Activated CD8-positive, alpha-beta memory T cell treated with anti-CD3 and anti-CD28 coated beads, Interleukin-2, amount 50 U/mL, for 1 hour (primary cell): ENCODE data around the gene ZNF664.

Source experiments
- DNase-seq: peaks from one replicate; pipeline ENCODE4 v3.0.0-alpha.2; 2020; ENCODE audit errors: extremely low read depth

ZNF664 gene

GRCh38 chr12:123958876-123959275, 14.1 kb upstream of the ZNF664 start:
- DNase-seq, result no peak

GRCh38 chr12:123960029-123960735, 12.8 kb upstream of the ZNF664 start:
- DNase-seq, result no peak

GRCh38 chr12:123960856-123961255, 12.2 kb upstream of the ZNF664 start:
- no peak for DNase-seq

DNA sequence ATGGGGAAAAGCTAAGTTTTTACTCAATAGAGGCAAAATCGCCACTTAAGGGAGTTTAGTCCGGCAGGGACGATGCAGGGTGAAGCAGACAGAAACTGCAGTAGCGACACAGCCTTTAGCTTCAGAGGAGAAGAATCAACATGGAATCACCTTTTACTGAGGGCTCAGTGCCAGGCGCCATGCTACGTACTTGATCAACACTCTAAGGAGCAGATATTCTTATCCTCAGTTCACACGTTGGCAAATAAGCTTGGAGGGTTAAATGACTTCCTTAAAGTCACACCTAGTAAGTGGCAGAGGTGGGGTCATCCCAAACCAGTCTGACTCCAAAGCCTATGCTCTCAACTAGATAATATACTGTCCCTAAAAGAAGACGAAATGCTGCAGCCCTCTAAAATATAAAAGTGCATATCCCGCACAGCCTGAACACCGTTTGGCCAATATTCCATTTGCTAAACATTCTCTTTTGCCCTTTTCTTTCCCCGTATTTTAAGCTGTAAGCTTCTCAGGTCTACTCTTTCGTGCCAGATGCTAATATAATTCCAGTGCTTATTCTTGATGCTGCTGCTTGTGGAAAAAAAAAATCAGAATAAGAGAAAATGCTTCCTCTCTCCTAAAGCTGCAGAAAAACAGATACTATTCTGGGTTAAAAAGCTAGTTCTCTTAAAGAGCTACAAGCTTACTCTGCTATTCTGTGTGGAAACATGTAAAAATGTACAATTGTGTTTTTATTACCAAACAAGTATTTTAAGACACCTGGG, 11.2 kb upstream of the ZNF664 start:
- DNase-seq, result no peak

GRCh38 chr12:123962513-123962912, 10.5 kb upstream of the ZNF664 start:
- no peak for DNase-seq

DNA sequence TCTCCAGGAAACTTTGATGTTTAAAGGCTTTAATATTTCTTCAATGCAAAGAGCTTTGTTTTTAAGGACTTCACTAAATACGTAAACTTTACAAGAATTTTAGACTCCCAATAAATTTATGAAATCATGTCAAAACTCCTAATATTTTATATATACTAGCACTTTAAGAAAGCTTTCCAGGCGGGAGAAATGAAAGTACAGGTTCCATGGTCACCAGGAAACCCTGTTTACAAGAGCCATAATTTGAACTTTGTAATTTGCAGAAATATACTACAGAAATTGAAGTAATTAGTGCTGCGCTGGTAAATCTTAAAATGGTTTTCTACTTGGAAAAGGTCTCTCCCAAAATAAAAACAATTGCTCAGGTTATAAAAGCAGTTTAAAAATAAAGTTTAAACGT, 9.2 kb upstream of the ZNF664 start:
- no peak for DNase-seq

DNA sequence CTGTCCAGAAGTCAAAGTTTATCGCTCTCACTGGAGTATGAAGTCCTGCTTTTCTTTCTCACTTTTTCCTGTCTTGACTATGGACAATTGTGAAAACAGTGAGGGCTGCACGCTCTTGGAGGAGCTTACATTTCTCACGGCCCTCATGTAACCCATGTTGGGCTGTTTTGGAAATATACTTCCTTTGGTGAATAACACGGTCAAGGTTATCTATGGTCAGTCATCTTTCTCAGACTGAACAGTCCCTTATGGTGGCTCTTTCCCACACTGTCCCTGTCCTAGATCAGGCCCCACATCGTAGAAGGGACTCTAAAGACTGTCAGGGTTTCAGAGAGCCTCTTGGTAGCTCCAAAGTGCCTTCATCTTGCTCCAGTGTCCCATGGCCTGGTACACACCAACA, 7.6 kb upstream of the ZNF664 start:
- no peak for DNase-seq

GRCh38 chr12:123966596-123966995, 6.4 kb upstream of the ZNF664 start:
- DNase-seq, result no peak

DNA sequence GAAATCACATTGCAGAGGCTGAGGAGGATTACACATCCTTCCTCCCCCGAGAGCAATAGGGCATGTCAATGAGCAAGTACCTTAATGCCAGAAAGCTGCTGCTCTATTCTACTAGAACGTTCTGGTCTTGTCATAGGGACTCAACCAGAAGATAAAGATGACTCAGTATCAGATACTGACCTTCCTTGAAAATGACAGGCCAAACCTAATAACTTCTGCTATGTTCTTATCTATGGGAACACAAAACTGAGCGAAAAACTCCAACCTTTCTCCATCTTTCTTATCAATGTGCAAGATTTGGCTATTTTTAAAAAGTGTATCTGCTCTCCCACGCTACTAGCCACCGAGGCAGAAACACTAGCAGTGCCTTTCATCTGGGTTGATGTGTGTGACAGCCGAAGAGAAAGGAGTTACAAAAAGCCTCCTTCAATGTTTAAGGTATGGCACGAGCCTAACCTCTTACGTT, 5.9 kb upstream of the ZNF664 start:
- no peak for DNase-seq

GRCh38 chr12:123971449-123971769, 1.6 kb upstream of the ZNF664 start:
- DNase-seq, result no peak

DNA sequence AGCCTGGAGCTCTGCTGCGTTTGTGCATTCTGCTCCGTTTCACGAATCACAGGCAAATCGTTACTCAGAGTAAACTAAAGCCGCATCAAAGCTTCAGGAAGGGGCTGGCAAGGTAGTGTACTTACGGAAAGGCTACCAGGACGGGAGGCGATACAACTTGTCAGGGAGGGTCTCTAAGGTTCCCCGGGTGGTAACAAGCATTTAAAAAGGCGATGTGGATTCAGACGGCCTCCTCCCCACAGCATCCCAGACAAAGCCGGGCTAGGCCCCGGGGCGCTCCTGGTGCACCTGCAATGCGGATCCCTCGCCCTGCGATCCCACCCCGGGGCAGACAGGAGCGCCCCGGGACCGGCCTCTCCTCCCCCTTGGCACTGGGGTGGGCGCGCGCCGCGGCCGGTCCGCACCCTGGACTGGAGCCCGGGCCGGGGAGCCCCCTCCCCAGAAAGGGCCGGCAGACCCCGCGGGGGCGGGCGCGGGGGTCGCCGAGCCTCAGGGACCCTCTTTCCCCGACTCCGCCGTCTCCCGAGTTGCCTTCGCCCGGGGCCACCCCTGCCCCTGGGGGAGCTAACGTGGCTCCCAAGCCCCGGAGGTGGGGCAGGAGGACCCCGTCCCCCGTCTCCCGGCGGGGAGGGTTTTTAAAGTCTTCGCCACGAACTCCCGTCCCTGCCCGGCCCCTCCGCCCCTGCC, 1.1 kb upstream of the ZNF664 start:
- peak; percentile 14 for DNase-seq

DNA sequence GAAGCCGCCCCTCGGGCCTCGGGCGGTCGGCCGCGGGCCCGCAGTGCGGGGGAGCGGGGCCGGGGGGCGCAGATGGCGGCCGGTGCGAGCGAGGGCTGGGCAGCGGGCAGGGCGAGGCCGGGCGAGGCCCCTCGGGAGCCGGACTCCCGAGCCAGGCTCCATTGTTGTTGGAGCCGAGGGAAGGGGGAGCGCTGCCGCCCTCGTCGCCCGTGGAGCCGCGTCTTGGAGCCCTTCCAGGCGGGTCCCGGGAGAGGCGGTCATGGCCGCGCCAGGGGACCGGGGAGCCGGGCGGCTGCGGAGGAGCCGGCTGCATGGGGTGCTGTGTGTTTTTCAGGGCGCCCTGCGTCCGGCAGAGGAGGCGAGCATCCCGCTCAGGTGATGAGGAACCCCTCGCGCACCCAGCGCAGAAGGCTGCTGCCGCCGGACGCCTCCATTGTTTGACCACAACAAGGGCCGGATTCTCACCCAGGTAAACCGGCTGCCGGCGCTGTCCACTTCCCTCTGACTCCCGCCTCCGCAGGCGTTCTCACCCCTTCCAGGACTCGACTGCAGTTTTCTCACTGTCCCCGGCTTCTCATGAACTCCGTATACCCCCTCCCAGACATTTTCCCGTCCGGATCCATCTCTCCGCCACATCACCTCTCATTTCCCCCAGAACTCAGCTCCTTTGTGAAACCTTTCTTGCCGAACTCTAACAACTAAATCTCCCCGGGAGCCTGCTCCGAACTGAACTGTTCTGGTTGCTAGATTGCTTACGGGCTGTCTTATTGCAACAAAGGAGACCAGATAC, 732 bp downstream of the ZNF664 start:
- no peak for DNase-seq

- DNase-seq, result no peak
Observed at GRCh38 chr12:123976227-123976826, 3.3 kb downstream of the ZNF664 start.

GRCh38 chr12:123979566-123979965, 6.6 kb downstream of the ZNF664 start:
- no peak for DNase-seq

DNA sequence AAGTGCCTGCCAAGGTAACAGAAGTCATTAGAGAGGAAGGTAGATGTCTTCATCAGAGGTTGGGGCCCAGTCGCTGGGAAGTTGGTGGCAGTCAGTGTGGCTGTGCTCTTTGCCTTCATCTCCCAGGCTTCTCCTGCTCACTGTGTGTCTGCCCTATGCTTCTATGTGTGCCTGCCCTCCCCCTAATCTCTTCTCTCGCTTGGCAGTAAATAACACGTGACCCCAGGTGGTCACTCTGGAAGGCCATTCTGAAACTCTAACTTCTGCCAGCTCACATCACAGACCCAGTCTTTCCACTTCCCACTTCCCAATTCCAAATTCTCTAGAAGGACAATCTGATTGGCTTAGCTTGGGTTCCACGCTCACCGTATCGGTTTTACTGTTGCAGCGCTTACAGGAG, 9.3 kb downstream of the ZNF664 start:
- no peak for DNase-seq

DNA sequence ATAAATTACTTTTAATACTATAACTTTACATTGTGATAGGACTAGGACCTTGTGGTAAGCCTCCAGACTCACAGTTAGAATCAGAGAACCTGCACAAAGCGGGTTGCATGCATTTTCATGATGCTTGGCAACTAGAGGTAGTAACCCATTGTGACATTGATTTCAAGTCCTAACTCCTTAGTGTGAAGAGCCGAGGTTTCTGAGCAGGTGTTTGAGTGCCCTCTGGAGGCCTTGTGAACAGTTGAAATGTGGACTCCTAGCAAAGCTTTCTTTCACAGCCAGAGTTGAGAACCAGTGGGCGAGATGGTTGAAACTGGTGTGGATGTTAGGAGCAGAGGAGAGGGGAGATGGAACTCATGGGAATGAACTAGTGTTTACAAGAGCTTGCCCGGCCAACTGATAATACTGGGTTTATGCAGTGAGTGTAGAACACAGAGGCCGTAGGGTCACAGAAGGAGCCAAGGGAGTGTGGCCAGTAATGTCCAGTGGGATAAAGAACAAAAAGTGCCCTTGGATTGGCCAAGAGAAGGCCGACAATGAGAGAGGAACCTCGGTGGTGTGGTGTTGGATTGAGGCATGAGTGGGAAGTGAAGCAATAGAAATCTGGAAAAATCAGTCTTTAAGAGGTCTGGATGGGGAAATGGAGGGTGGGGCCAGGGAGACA, 10.9 kb downstream of the ZNF664 start:
- DNase-seq, result peak; percentile 20

DNA sequence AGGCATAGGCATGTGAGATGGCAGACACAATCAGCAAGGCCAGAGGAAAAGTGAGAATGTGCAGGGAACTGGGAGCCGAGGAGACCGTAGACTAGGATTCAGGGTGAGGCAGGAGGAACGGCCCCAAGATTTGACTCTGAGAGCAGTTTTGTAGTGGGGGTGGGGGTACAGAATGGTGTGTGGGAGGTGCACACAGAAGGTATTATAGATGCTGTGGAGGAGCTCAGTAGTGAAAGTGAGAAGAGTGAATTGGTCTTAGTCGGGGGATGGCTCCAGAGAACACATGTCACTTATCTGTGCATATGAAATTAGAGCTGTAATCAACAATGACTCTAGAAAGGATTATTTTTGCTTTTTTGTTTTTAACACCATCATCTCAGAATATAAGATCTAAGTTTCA, 11.9 kb downstream of the ZNF664 start:
- DNase-seq, result no peak

GRCh38 chr12:123986374-123986965, 13.5 kb downstream of the ZNF664 start:
- no peak for DNase-seq

GRCh38 chr12:123987022-123987421, 14.0 kb downstream of the ZNF664 start:
- no peak for DNase-seq

DNA sequence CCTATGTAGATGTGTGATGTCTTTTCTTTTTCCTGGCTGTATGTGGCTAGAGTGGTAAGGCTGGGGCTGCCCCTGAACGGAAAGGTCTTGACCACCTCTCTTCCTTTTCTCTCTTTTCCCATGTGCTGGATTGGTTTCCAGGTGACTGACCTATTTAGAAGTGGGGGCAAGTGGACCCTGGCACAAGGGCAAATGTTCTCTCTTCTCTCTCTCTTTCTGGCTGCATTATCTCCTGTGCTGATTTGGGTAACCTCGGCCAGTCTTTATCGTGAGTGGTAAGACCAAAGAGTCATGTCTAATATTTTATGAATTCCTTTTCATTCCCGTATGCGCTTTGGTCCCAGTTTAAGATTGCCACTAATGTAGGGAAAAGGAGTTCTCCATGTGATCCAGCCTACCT, 16.2 kb downstream of the ZNF664 start:
- DNase-seq, result no peak

DNA sequence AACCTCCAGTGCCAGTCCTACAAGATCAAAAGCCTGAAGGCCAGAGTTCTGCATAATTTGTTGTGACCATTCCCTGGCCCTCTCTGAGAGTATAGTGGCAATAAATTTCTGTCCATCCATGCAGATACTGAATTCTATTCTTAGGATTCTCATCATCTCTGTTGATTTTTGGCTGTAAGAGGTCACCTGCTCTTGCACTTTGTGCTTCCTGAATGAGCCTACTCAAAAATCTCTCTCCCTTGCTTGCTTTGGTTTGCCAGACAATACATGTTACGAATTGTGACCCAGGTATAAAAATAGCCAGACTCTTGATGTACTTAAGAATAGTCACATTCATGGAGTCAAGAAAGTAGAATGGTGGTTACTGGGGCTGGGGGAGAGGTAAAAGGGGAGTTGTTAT, 16.7 kb downstream of the ZNF664 start:
- DNase-seq, result no peak
